HepG2 (cell line): ENCODE measurements around the gene BAZ1A. TPM values are rescaled to one million over a fixed set of nuclear protein-coding genes. Genes with fewer than 3 reads are reported as not detected.

Experiments
- CEBPZ ChIP-seq: IDR thresholded peaks from 2 replicates; pipeline ENCODE4 v1.6.1; 2012; ENCODE audit warnings: low read length, improper control_type of control experiment
- DDIT3 ChIP-seq: sonication (generic); formaldehyde crosslinking; IDR thresholded peaks from 2 replicates; pipeline ENCODE4 v1.4.0; 2020; ENCODE audit warnings: mild to moderate bottlenecking, missing genetic modification reagents
- ELF4 ChIP-seq: sonication (generic); formaldehyde crosslinking; IDR thresholded peaks from 2 replicates; pipeline ENCODE4 v1.5.0; 2020; ENCODE audit warnings: missing genetic modification reagents, mild to moderate bottlenecking, moderate library complexity, borderline replicate concordance
- HMGA1 ChIP-seq: sonication (generic); formaldehyde crosslinking; conservative IDR thresholded peaks from 2 replicates; pipeline ENCODE4 v1.4.0; 2020; ENCODE audit warnings: missing genetic modification reagents
- KMT2B ChIP-seq: IDR thresholded peaks from 2 replicates; pipeline ENCODE4 v1.6.1; 2016; ENCODE audit warnings: missing genetic modification reagents, missing compliant biosample characterization
- MATR3 ChIP-seq: sonication (generic); formaldehyde crosslinking; IDR thresholded peaks from 2 replicates; pipeline ENCODE4 v1.4.0; 2020; ENCODE audit warnings: missing genetic modification reagents
- NR0B2 ChIP-seq: sonication (generic); formaldehyde crosslinking; IDR thresholded peaks from 2 replicates; pipeline ENCODE4 v1.4.0; 2020; ENCODE audit warnings: mild to moderate bottlenecking, missing genetic modification reagents
- PLSCR1 ChIP-seq: sonication (generic); formaldehyde crosslinking; IDR thresholded peaks from 2 replicates; pipeline ENCODE4 v1.5.0; 2020; ENCODE audit warnings: missing genetic modification reagents, mild to moderate bottlenecking, borderline replicate concordance
- SP5 ChIP-seq: IDR thresholded peaks from 2 replicates; pipeline ENCODE4 v1.6.1; 2016; ENCODE audit warnings: low read depth, borderline replicate concordance
- SYNCRIP ChIP-seq: fragments of 200-400 bp; formaldehyde crosslinking; IDR thresholded peaks from 2 replicates; pipeline ENCODE4 v1.6.1; 2018; ENCODE audit warnings: mild to moderate bottlenecking, low read depth, low read length; ENCODE audit not compliant: insufficient read depth
- TFAP4 ChIP-seq: sonication (generic); IDR thresholded peaks from 2 replicates; pipeline ENCODE4 v1.6.1; 2016; ENCODE audit warnings: low read depth, borderline replicate concordance
- U2AF2 ChIP-seq: fragments of 200-400 bp; formaldehyde crosslinking; IDR thresholded peaks from 2 replicates; pipeline ENCODE4 v1.6.1; 2017; ENCODE audit warnings: low read depth, mild to moderate bottlenecking, low read length
- ZNF160 ChIP-seq: sonication (generic); formaldehyde crosslinking; IDR thresholded peaks from 2 replicates; pipeline ENCODE4 v1.8.0; 2022; ENCODE audit warnings: mild to moderate bottlenecking, inconsistent platforms, missing genetic modification reagents
- ZNF512B ChIP-seq: sonication (generic); formaldehyde crosslinking; IDR thresholded peaks from 2 replicates; pipeline ENCODE4 v1.5.1; 2020; ENCODE audit warnings: missing genetic modification reagents, mild to moderate bottlenecking, borderline replicate concordance
- ZNF580 ChIP-seq: IDR thresholded peaks from 2 replicates; pipeline ENCODE4 v1.6.1; 2016; ENCODE audit warnings: low read depth, borderline replicate concordance
- ZNF644 ChIP-seq: IDR thresholded peaks from 2 replicates; pipeline ENCODE4 v1.6.1; 2016; ENCODE audit warnings: low read depth
- ZNF674 ChIP-seq: sonication (generic); formaldehyde crosslinking; IDR thresholded peaks from 2 replicates; pipeline ENCODE4 v1.5.0; 2020; ENCODE audit warnings: low read depth, mild to moderate bottlenecking, missing genetic modification reagents
- ZNF816 ChIP-seq: sonication (generic); formaldehyde crosslinking; IDR thresholded peaks from 2 replicates; pipeline ENCODE4 v1.8.0; 2022; ENCODE audit warnings: missing genetic modification reagents, mild to moderate bottlenecking, borderline replicate concordance
- ZZZ3 ChIP-seq: sonication (generic); formaldehyde crosslinking; IDR thresholded peaks from 2 replicates; pipeline ENCODE4 v1.4.0; 2020; ENCODE audit warnings: missing genetic modification reagents, mild to moderate bottlenecking, borderline replicate concordance
- polyA plus RNA-seq, 8 experiments: library from polyadenylated mRNA; depleted of rRNA in 3 of 8; stranded (reverse) in 7 of 8; unstranded in 1 of 8; fragments of >200 nt; fragmentation: Illumina TruSeq in 4 of 8; extraction: Trizol in 4 of 8; gene quantifications; 2 replicates each; pipeline versions ENCODE4 v1.2.1 to v1.2.3, GENCODE V29; 2011 to 2016; ENCODE audit warnings: low read depth in 4 of 8, missing spikeins in 1 of 8, mixed read lengths in 1 of 8; ENCODE audit not compliant: insufficient read depth in 1 of 8
- total RNA-seq, 5 experiments: library from RNA; depleted of rRNA; stranded (reverse); fragments of >200 nt; fragmentation: Illumina TruSeq; extraction: Trizol; gene quantifications; 2 replicates each; pipeline ENCODE4 v1.2.3, GENCODE V29; 2016; ENCODE audit warnings: low read depth in 1 of 5

Gene BAZ1A
- total and polyA plus RNA-seq, 2 of the 13 experiments (the other 11 are each of a cell fraction or from before 2014, with no cell fraction given), result 20.9 to 56.8 TPM

GRCh38 chr14:34873589-34874385 lies 1.4 kb downstream of the BAZ1A start (continued):
- peak; percentile 9; the same call in 1 of the 2 replicates for TF ChIP-seq TFAP4
- TF ChIP-seq ZNF644 (CRISPR knock-in tag), result 0 out of 2 replicates have a peak, but pooled peaks have one; percentile 38
- TF ChIP-seq U2AF2, result no peak
- peak; percentile 94 for TF ChIP-seq ZNF580
- TF ChIP-seq ZNF512B (CRISPR knock-in tag), result peak; percentile 95
- peak; percentile 74; the same call in 1 of the 2 replicates for TF ChIP-seq ZNF674
- no peak; the same call in none of the 2 replicates for TF ChIP-seq SP5 (CRISPR knock-in tag)
- TF ChIP-seq SYNCRIP, result no peak
- no peak for TF ChIP-seq HMGA1 (CRISPR knock-in tag)
- TF ChIP-seq PLSCR1, result peak; percentile 52; the same call in 1 of the 2 replicates
- peak; percentile 89 for TF ChIP-seq NR0B2 (CRISPR knock-in tag)
- TF ChIP-seq CEBPZ, result no peak
- peak; percentile 93; the same call in 1 of the 2 replicates for TF ChIP-seq MATR3
- peak; percentile 94 for TF ChIP-seq ZZZ3 (CRISPR knock-in tag)
- peak; percentile 94 for TF ChIP-seq ELF4 (CRISPR knock-in tag)
- TF ChIP-seq ZNF816, result peak; percentile 99
- TF ChIP-seq ZNF160 (CRISPR knock-in tag), result peak; percentile 89
- no peak for TF ChIP-seq DDIT3 (CRISPR knock-in tag)
- TF ChIP-seq KMT2B (CRISPR knock-in tag), result peak; percentile 96
